ENCODE results near the gene TSPAN17. TPM values are rescaled to one million over a fixed set of nuclear protein-coding genes. Genes with fewer than 3 reads are reported as not detected.

Gene TSPAN17
- total and polyA plus RNA-seq, 2 experiments from 2014 or later = 11.7 to 52.1 TPM

- no peaks in the 10 kb centered on the region for H3K9me2 ChIP-seq (ENCODE audit: insufficient read depth)
- ATAC-seq = no peak
- H3K4me1 ChIP-seq (ENCODE audit: insufficient read depth) = peaks cover 15% of the 10 kb centered on the region
- H3F3A ChIP-seq (replicated peaks; ENCODE audit: low read depth) = peaks cover 5% of the 10 kb centered on the region; the same call in 1 of the 2 replicates
- no peak overlapping the region for H3K4me2 ChIP-seq
- no peak overlapping the region for H3K27ac ChIP-seq (ENCODE audit: low read depth)
- H4K20me1 ChIP-seq (replicated peaks; ENCODE audit: insufficient read depth) = peaks cover 6% of the 10 kb centered on the region; the same call in 1 of the 2 replicates
- TF ChIP-seq ETS1 (IDR thresholded peaks at IDR 0.05) = no peak
- TF ChIP-seq POLR2AphosphoS5 (IDR thresholded peaks at IDR 0.05; ENCODE audit: low read depth) = no peak
- TF ChIP-seq NANOG (IDR thresholded peaks at IDR 0.05; ENCODE audit: borderline replicate concordance) = no peak
- TF ChIP-seq JUNB (IDR thresholded peaks at IDR 0.05; ENCODE audit: unreplicated experiment) = no peak
- TF ChIP-seq ZNF331 (CRISPR knock-in tag; IDR thresholded peaks at IDR 0.05; ENCODE audit: low read depth) = no peak
- no peak for TF ChIP-seq ZNF462 (CRISPR knock-in tag; IDR thresholded peaks at IDR 0.05)
- no peak for TF ChIP-seq EZH2phosphoT487 (IDR thresholded peaks at IDR 0.05; ENCODE audit: unreplicated experiment)
- no peak for TF ChIP-seq ZNF114 (CRISPR knock-in tag; IDR thresholded peaks at IDR 0.05)
- no peak for TF ChIP-seq CTCF (conservative IDR thresholded peaks at IDR 0.05; ENCODE audit: low read depth in 2 of 2)
- no peak for TF ChIP-seq STAT1 (IDR thresholded peaks at IDR 0.05; ENCODE audit: unreplicated experiment)
- TF ChIP-seq EZH2 (IDR thresholded peaks at IDR 0.05; ENCODE audit: low read depth, unreplicated experiment) = no peak
- no peak for TF ChIP-seq REST (IDR thresholded peaks at IDR 0.05; ENCODE audit: unreplicated experiment)
- TF ChIP-seq CREB1 (CRISPR knock-in tag; IDR thresholded peaks at IDR 0.05; ENCODE audit: low read depth) = no peak
- no peaks in the 10 kb centered on the region for H3K79me2 ChIP-seq (replicated peaks; ENCODE audit: insufficient read depth)
- no peak overlapping the region; the same call in 2 of the 3 replicates for H3K4me3 Mint-ChIP-seq
- H3K4me3 ChIP-seq = no peak overlapping the region
- H3K27me3 ChIP-seq (ENCODE audit: insufficient read depth) = peaks cover 41% of the 10 kb centered on the region
- peaks cover 32% of the 10 kb centered on the region for H3K4me1 Mint-ChIP-seq
- no peaks in the 10 kb centered on the region for H3K36me3 ChIP-seq (ENCODE audit: insufficient read depth)
- H3K36me3 Mint-ChIP-seq (ENCODE audit: low read depth) = no peaks in the 10 kb centered on the region
- DNase-seq (ENCODE audit: low spot score) = no peak
- H3K27ac Mint-ChIP-seq = no peak overlapping the region
- H3K9me3 Mint-ChIP-seq = peaks cover 2% of the 10 kb centered on the region; the same call in 1 of the 3 replicates
- peaks cover 44% of the 10 kb centered on the region for H3K27me3 Mint-ChIP-seq (ENCODE audit: insufficient read depth, low read depth, poor library complexity)
- H2AFZ ChIP-seq = no peak overlapping the region
These were observed 19.7 kb upstream of the TSPAN17 start for GRCh38 chr5:176627582-176627981.
